GM18868 (cell line): Measurements from ENCODE around the gene PCGF3.
"Not testable (repeated sequence)": the region's sequence is repeated elsewhere in the genome, so short reads cannot be mapped to it uniquely, and the experiment has no call there.

ENCODE experiments used
- ATAC-seq: cut with Tn5 transposase; IDR thresholded peaks from one replicate; pipeline ENCODE4 v1.9.1; 2021; ENCODE audit warnings: mild to moderate bottlenecking, moderate library complexity; ENCODE audit not compliant: unreplicated experiment

The PCGF3 gene

DNA sequence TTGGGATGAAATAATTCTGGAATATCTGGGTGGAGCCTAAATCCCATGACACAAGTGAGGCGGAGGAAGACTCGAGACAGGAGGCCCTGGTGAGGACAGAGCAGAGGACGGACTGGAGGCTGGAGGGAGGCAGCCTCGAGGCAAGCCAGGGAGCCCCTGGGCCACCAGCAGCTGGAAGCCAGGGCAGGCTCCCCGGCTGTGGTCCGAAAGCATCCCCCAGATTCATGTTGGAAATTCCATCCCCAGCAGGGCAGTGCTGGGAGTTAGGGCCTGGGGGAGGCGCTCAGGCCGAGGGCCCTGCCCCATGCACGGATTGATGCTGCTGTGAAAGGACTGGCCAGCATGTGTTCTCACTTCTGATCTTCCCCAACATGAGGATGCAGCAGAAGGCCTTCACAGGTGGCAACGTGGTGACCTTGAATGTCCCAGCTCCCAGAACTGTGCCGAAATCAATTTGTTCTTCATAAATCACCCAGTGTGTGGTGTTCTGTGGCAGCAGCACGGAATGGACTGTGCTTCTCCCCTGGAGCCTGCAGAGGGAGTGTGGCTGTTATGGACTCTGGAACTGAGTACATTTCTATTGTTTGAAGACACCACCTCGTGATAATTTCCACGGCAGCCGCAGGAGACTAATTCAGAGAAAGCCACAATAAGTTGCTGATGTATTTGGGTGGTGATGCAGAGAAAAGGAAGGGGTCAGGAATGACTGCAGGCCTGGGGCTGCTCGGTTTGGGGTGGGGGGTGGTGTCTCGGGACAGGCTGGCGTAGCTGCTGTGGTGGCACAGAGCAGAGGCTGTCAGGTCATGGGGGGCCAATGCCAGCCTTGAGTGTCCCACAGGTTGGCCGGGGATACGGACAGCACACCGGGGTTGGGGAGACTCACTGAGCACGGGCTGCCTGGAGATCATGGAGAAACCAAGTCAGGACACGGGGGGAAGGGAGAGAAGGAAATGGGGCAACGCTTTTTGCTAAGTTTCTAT is 56.9 kb downstream of the PCGF3 start:
- no peak for ATAC-seq

DNA sequence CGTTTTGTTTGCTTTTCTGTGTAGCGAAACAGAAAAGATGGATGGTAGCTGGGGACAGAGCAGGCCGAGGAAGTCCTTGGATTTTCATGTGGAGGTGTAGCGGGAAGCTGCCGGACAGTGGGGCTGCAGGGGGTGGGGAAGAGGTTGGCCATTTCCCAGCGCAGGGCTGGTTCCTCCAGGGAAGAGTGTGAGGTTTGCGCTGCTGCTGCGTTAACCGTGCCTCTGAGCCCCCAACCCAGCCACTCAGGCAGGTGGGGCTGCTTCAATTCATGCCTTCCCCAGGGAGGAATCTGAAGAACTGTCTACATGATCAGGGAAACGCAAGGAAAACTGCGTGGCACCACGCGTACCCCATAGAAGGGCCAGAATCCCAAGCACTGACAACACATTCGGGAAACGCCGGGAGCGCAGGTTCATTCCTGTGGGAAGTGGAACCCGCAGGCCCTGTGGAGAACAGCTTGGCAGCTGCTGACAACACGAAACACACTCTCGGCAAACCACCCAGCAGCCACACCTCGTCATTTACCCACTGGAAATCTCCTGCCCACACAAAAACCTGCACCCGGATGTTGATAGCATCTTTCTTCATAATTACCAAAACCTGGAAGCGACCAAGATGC is 57.7 kb downstream of the PCGF3 start:
- no peak for ATAC-seq

DNA sequence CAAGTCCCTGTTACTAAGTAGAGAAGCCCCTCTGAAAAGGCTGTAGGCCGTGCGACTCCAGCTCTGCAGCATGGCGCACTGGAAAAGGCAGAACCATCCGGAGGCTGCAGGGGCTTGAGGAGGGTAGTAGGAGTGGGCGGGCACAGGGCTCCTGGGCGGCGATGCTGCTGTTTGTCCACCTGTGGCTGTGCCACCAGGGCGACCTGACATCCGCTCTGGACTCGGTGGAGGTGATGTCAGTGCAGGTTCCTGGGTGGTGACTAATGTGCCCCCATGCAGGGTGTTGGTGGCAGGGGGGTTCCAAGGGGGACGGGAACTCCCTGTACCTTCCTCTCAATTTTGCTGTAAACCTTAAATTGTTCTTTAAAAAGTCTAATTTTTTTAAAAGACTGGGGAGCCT is 58.3 kb downstream of the PCGF3 start:
- no peak for ATAC-seq

DNA sequence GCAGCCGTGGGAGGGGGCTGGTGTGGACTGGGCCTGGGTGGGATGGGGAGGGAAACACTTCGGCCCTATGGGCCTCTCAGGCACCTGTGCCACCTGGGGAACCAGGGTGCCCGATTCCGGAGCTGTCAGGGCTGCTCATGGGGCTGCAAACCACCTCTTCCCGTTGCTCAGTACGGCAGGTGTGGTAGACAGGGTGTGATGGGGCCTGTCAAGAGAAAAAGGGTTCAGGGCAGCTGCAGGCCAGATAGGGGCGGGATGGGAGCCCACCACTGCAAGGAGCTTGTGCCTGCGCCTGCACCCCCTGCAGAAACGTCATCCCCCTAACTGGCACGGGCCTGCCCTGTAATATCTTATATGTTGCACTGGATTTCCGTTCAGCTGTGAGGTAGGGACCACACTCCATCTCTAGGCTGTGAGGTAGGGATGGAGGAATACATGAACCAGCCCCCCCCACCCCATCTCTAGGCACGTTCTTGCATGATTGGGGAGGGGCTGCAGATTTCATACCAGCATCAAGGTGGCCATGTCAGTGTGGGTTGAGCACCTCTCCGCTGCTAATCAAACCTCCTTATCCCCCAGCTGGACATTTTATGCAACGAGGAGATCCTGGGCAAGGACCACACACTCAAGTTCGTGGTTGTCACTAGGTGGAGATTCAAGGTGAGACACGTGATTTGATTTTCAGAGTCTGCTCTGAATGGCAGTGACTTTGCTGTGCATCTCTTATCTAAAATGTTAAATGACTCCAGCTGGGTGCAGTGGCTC is 59.0 kb downstream of the PCGF3 start:
- no peak for ATAC-seq

DNA sequence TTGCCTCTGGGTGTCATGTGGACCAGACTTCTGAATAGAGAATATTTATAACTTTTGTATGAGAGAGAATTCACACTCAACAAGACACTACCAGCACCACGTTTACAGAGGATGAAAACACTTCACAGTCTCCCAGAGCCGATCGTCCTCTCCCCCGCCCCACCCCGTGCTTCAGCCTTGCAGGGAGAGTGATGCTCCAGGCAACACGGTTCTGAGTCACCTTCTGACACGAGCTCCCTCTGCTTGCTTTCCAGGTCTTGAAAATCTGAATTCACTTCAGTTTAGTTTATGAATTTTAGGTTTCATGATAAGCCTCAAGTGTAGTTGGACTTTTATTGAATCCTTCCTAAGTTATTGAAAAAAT is 60.5 kb downstream of the PCGF3 start:
- ATAC-seq: no peak

DNA sequence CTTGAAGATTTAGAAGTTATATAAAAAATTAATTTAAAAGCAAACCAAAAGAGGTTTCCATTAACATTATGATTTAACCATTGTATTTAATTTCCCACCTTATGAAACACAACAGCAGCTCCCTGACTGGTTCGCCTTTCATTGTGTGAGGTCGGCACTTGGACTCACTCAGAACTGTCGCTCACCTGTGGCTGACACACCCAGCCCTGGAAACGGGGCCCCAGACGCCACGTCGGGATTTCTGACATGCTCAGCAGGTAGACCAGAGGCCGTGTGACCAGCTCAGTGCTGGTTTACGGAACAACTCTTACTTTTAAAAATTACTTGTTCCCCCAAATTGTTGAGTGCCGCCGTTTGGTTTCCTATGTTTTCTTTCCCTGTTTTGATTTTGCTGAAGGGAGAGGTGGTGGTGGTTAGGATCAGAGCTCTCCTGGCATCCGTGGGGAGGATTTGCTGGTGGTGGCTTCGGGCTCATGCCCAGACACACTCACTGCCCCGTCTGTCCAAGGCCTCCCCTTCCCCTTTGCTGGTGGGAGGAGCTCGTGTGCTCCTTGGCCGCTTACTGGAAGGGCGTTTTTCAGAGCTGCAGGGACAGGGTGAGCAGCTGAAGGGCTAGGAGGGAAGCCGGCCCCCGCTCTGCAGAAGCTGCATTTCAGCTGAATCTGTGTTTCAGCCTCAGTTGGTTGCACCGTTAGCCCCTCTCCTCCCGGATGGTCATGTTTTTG is 61.1 kb downstream of the PCGF3 start:
- ATAC-seq: no peak

DNA sequence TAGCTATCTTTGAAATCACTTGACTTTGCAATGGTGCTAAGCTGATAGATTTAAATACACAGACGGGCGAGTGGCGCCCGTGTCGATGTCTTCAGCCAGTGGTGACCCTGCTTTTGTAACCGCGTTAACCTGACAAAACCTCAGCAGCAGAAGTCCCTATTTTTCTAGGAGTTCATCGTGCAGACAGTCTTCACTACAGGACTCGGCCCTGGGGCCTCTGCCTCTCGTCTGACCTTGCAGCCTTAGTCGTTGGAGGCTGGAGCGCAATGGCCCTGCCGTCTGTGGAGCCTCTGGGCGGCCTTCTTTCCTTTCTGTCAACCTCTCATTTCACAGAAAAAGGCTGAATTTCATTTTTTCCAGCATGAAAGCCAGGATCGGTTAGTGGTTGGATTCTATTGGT is 62.4 kb downstream of the PCGF3 start:
- no peak for ATAC-seq

DNA sequence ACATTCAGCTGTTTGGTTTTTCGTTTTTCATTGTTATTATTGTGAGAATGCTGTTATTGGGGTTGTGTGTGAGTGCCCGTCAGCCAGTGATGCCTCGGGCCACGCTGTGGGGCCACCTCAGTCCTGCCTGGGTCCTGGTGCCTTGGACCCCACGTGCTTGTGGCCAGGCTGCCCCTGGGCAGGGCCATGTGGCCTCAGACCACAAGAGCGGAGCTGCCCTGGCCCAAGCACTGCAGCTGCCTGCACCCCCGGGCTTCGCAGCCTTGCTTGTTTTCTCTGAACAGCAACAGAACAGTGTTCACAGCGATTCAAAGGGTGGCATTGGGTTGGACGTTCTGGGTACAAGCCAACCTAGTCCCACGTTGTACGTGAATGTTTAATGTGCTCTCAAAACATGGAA is 63.4 kb downstream of the PCGF3 start:
- ATAC-seq: no peak

DNA sequence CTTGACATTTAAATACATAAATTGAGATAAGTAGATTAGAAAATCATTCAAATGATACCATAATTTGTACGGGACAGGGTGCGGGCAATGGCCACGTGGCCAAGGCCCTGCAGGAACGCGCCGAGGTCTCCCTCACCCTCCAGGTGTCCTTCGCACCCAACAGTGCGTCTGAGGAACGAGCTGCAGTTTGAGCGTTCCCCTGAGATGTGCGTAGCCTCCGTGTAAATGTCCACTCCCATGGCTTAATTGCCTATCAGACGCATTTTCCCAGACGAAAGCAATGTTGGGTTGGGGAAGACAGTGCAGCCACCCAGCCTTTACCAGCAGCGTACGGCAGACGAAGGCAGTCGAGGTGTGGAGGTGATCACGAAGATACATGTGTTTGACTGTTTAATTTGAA is 63.9 kb downstream of the PCGF3 start:
- ATAC-seq: no peak

DNA sequence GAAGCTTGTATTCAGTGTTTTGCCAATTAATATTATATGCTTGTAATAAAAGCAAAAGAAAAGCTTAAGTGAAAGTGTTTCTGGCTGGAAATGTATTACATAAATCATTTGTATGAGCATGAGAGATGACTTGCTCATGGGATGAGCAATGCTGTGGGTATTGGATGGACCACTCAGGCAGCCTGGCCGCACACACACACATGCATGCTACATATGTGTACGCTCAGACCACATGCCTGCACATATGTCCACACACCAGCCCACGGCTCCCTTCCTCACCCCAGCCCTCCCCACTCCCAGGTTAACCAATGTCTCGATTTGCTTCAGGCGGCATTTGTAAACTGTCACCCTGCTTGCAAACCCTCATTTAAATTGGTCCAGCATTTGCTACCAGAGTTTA is 64.4 kb downstream of the PCGF3 start:
- no peak for ATAC-seq

DNA sequence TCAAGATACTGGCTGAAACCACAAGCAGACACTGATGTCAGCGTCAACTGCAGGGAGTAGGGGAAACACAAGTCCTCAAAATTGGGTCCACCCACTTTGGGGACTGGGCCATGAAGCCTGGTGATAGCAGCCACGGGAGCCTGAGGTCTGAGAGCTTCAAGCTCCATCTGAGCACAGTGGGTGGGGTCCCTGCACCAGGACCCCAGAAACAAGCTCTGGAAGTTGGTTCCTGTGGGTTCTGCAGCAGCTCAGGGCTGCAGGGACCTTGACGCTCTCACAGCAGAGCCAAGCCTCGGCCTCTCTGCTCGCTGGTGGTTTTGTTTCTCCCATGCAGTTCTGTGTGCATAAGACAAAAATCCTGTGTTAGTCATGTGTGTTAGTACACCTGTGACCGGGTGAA is 65.8 kb downstream of the PCGF3 start:
- ATAC-seq: no peak

DNA sequence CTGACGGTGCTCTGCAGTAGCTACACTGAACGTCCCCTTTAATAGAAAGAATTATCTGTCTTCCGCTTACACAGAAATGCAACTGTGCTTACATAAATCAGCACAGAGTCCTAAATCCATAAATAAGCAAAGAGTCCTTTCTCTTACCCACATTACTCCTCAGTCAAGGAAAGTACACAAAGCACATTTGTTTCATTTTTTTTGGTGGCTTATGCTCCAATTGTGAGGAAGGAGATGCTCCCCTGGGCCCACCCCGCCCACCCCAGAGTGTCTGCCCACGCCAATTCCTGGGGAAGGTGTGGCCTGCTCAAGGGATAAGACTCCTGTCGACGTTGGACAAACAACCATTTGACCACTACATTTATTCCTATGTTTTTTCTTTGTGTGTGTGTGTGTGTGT is 66.5 kb downstream of the PCGF3 start:
- ATAC-seq: no peak

DNA sequence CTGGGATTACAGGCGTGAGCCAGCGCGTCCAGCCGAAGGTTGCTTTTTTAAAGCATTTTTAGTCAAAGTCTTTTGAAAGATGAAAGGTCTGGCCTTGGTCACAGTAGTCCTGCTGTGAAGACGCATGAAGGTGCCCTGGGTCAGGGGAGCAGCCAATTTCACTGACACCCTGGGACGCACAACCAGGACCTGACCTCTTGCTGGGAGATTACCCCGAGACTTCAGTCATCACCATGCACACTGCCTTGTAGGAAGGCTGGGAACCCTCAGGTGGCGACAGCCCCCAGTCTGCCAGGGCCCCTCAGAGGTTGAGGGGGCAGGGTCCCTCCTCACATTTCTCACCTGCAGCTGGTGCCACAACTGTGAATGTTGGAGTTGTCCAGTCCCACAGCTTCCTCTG is 67.1 kb downstream of the PCGF3 start:
- no peak for ATAC-seq

DNA sequence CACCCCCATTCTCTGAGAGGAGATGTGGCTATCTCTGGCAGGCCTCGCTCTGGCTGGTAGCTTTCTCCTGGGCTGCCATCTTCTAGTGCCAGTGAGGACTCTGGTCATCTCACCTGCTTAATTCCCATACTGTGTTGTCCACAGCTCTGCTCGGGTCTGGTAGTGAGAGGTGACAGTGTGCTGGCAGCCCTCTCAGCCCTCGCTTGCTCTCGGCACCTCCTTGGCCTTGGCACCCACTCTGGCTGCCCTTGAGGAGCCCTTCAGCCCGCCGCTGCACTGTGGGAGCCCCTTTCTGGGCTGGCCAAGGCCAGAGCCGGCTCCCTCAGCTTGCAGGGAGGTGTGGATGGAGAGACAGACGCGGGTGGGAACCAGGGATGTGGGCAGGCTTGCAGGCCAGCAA is 67.6 kb downstream of the PCGF3 start:
- no peak for ATAC-seq

DNA sequence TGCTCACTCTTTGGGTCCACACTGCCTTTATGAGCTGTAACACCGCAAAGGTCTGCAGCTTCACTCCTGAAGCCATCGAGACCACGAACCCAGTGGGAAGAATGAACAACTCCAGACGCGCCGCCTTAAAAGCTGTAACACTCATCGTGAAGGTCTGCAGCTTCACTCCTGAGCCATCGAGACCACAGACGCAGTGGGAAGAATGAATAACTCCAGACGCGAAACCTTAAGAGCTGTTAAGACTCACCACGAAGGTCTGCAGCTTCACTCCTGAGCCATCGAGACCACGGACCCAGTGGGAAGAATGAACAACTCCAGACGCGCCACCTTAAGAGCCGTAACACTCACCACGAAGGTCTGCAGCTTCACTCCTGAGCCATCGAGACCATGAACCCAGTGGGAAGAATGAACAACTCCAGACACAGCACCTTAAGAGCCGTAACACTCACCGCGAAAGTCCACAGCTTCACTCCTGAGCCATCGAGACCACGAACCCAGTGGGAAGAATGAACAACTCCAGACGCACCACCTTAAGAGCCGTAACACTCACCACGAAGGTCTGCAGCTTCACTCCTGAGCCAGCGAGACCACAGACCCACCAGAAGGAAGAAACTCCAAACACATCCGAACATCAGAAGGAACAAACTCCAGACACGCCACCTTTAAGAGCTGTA is 68.9 kb downstream of the PCGF3 start:
- ATAC-seq: not testable (repeated sequence)

DNA sequence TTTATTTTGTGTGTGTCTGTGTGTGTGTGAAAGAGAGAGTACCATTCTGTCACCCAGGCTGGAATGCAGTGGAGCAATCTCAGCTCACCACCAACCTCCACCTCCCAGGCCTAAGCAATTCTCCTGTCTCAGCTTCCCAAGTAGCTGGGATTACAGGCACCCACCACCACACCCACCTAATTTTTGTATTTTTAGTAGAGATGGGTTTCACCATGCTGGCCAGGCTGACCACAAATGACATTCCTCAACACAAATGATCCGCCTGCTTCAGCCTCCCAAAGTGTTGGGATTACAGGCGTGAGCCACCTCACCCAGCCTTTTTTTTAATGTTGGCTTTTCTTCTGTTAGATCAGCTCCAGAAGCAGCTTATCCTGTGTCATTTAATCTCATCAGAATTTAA is 69.9 kb downstream of the PCGF3 start:
- ATAC-seq: not testable (repeated sequence)

DNA sequence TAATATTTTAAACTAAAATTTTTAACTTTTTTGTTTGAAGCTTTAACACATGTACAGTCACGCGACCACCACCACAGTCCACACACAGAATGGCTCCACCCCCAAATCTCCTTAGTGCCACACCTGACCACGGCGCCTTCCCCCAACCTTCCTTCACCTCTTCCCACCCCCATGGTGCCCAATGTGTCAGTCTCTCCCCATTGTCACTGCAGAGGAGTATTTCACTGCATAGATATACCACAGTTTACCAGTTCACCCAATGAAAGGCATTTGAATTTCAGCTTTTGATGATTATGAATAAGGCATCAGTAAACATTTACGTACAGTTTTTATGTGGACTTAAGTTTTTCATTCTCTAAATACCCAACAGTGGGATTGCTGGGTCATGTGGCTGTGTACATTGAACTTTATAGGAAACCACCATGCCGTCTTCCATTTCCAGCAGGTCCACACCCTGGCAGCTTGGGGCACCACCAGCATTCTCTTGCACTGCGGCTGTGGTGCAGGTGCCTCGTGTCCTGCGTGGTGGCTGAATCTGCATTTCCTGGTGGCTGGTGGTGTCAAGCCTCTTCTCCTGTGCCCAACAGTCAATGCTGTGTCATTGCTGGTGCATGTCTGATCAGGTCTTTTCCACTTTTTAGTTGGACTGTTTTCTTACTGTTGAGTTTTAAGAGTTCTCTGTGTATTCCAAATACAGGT is 71.3 kb downstream of the PCGF3 start:
- no peak for ATAC-seq

DNA sequence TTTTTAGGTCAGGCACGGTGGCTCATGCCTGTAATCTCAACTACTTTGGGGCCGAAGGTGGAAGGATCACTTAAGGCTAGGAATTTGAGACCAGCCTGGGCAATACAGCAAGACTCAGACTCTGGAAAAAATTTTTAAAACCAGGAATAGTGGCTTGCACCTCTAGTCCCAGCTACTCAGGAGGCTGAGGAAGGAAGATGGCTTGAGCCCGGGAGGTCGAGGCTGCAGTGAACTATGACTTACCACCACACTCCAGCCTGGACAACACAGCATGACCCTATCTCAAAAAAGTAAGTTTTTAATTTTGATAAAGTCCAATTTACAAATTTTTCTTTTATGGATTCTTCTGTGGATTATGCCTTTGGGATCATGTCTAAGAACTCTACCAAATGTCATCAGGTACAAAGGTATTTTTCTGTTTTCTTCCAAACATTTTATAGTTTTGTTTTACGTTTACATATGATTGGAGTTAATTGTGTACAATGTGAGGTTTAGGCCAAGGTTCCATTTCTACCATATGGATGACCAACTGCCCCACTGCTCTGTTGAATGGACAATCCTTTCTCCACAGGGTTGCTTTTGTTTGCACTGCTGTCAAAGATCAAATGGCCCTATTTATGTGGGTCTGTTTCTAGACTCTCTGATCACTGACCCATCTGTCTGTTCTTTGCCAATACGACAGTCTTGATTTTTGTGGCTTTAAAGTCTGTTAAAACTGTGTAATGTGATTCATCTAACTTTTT is 72.1 kb downstream of the PCGF3 start:
- no peak for ATAC-seq

DNA sequence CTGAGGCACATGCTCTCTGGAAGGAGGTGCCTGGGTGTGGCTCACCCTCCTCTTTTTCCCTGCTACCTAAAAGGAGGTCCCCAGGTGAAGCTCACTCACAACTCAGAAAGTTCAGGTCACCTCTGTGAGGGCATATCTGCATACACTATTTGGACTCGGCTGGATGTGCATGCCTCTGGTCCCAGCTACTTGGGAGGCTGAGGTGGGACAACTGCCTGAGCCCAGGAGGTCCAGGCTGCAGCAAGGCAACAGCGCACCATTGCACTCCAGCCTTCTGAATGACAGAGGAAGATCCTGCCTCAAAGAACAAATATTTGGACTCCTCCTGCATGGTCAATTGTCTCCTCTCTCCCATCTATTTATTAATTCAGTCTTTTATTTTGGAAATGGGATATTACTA is 73.9 kb downstream of the PCGF3 start:
- ATAC-seq: no peak
